K562 (cell line): ENCODE data around the gene SIPA1L2. TPM values are rescaled to one million over a fixed set of nuclear protein-coding genes. Genes with fewer than 3 reads are reported as not detected.

Experiments used
- ATAC-seq: fragments of 200-7000 bp; cut with Tn5 transposase; 3 replicates; pipeline ENCODE4 v1.9.1; 2020; ENCODE audit warnings: moderate library complexity
- BruUV-seq: library from RNA; stranded (reverse); fragments of 400-500 nt; replicated peaks from 2 replicates; lab custom pipeline; 2021; lab: Mats Ljungman, UMichigan
- CTCF ChIA-PET: fragments of 300-600 bp; formaldehyde crosslinking; extraction: SDS; loops from one replicate; lab custom pipeline; 2021; ENCODE audit warnings: low intra/inter-chr PET ratio; lab: Yijun Ruan, JAX
- POLR2A ChIA-PET: fragments of 300-600, 350-650 bp; sonication (Branson Sonifier 250); formaldehyde crosslinking; extraction: SDS; loops from one replicate; lab custom pipeline; 2021; ENCODE audit warnings: antibody characterized with exemption, inconsistent platforms; lab: Yijun Ruan, JAX
- DNase-seq, 4 experiments: peaks; one replicate each; pipeline versions ENCODE4 v3.0.0 to v3.0.0-alpha.2; 2011 to 2018; ENCODE audit warnings: low spot score in 3 of 4, mixed read lengths in 3 of 4; ENCODE audit errors: extremely low read depth in 1 of 4
- FAIRE-seq: peaks from 2 replicates; lab custom pipeline; 2011; peaks lifted over from hg19 to GRCh38; lab: Jason Lieb, UNC
- H2AFZ ChIP-seq: 2 replicates; pipeline ENCODE4 v1.6.0; 2011; ENCODE audit warnings: low read depth, low read length, control low read depth, inconsistent platforms
- H3K27ac ChIP-seq: fragments of 200-600 bp; 3 replicates; pipeline ENCODE4 v1.8.0; 2011; ENCODE audit warnings: low read depth, mild to moderate bottlenecking, control low read depth, inconsistent platforms, low read length, moderate library complexity, mixed read lengths; ENCODE audit errors: extremely low read depth
- H3K27me3 ChIP-seq, 2 experiments: fragments of 300-600 bp in 1 of 2; 2 replicates in 1 of 2; 3 replicates in 1 of 2; pipeline versions ENCODE4 v1.6.0 to v1.8.0; 2011; ENCODE audit warnings: inconsistent platforms in 2 of 2, low read length in 2 of 2, mild to moderate bottlenecking in 1 of 2, mixed read lengths in 1 of 2, moderate library complexity in 1 of 2; ENCODE audit not compliant: control insufficient read depth in 2 of 2, insufficient read depth in 2 of 2
- H3K36me3 ChIP-seq: fragments of 300-600 bp; 3 replicates; pipeline ENCODE4 v1.8.0; 2011; ENCODE audit warnings: mild to moderate bottlenecking, low read length, inconsistent platforms; ENCODE audit not compliant: control insufficient read depth, insufficient read depth
- H3K4me1 ChIP-seq, 2 experiments: fragments of 200-600 bp in 1 of 2; replicated peaks in 1 of 2; 2 replicates in 1 of 2; 3 replicates in 1 of 2; pipeline versions ENCODE4 v1.5.1 to v1.8.0; 2011; ENCODE audit warnings: inconsistent platforms in 2 of 2, low read length in 2 of 2, mild to moderate bottlenecking in 1 of 2, mixed read lengths in 1 of 2, moderate library complexity in 1 of 2; ENCODE audit not compliant: control insufficient read depth in 2 of 2, insufficient read depth in 2 of 2
- H3K4me2 ChIP-seq: 2 replicates; pipeline ENCODE4 v1.6.1; 2011; ENCODE audit warnings: low read length, control low read depth, inconsistent platforms, mixed read lengths; ENCODE audit not compliant: insufficient read depth
- H3K4me3 ChIP-seq: fragments of 200-600 bp; sonication (generic), shearing (Covaris generic); 2 replicates; pipeline ENCODE4 v1.5.1; 2016; ENCODE audit warnings: control low read depth, inconsistent platforms
- H3K79me2 ChIP-seq: fragments of 200-600 bp; 3 replicates; pipeline ENCODE4 v1.8.0; 2011; ENCODE audit warnings: low read length, inconsistent platforms; ENCODE audit not compliant: control insufficient read depth, insufficient read depth
- H3K9ac ChIP-seq, 2 experiments: 2 replicates each; pipeline versions ENCODE4 v1.6.0 to v1.6.1; 2011; ENCODE audit warnings: low read depth in 2 of 2, low read length in 2 of 2, control low read depth in 1 of 2, inconsistent platforms in 1 of 2, mild to moderate bottlenecking in 1 of 2, mixed read lengths in 1 of 2; ENCODE audit not compliant: insufficient read depth in 1 of 2
- H3K9me1 ChIP-seq: one replicate; pipeline ENCODE4 v1.6.0; 2011; ENCODE audit warnings: inconsistent platforms, mild to moderate bottlenecking, low read length, moderate library complexity; ENCODE audit not compliant: control insufficient read depth, insufficient read depth
- H3K9me3 ChIP-seq: replicated peaks from 2 replicates; pipeline ENCODE4 v1.5.1; 2011; ENCODE audit warnings: low read depth, low read length, inconsistent platforms; ENCODE audit not compliant: control insufficient read depth, insufficient read depth
- H4K20me1 ChIP-seq: replicated peaks from 2 replicates; pipeline ENCODE4 v1.6.1; 2011; ENCODE audit warnings: low read length, inconsistent platforms, mixed read lengths; ENCODE audit not compliant: control insufficient read depth, insufficient read depth
- ATF7 ChIP-seq: fragments of 450-650 bp; IDR thresholded peaks from 2 replicates; pipeline ENCODE4 v1.7.1; 2014; ENCODE audit warnings: mild to moderate bottlenecking, moderate library complexity
- CHD4 ChIP-seq: fragments of 200-600 bp; sonication (generic); IDR thresholded peaks from 3 replicates; pipeline ENCODE4 v1.6.1; 2012; ENCODE audit warnings: low read depth, mild to moderate bottlenecking, mixed read lengths, low read length, inconsistent platforms; ENCODE audit not compliant: insufficient read depth, insufficient replicate concordance, poor library complexity, severe bottlenecking
- GATAD2A ChIP-seq: fragments of 450-650 bp; IDR thresholded peaks from 2 replicates; pipeline ENCODE4 v1.6.1; 2017
- MYNN ChIP-seq, 2 experiments: sonication (generic); formaldehyde crosslinking in 1 of 2; IDR thresholded peaks; 2 replicates each; pipeline versions ENCODE4 v1.5.0 to v1.6.1; 2016 to 2020; ENCODE audit warnings: antibody characterized with exemption in 1 of 2, missing genetic modification reagents in 1 of 2
- POLR2H ChIP-seq: IDR thresholded peaks from 2 replicates; pipeline ENCODE4 v1.6.1; 2016; ENCODE audit warnings: missing genetic modification characterization, low read depth, mild to moderate bottlenecking, control low read depth, missing compliant biosample characterization, moderate library complexity
- TBL1XR1 ChIP-seq, 2 experiments: IDR thresholded peaks; 2 replicates each; pipeline ENCODE4 v1.6.1; 2012; ENCODE audit warnings: improper control_type of control experiment in 2 of 2, low read length in 2 of 2, mild to moderate bottlenecking in 1 of 2
- TCF7L2 ChIP-seq: fragments of 150-350 bp; IDR thresholded peaks from 2 replicates; pipeline ENCODE4 v1.6.1; 2016; ENCODE audit warnings: low read depth, mild to moderate bottlenecking, low read length, moderate library complexity
- TSHZ1 ChIP-seq: fragments of 250-450 bp; sonication (Bioruptor Pico); IDR thresholded peaks from 2 replicates; pipeline ENCODE4 v1.4.0; 2020; ENCODE audit warnings: mild to moderate bottlenecking, moderate library complexity
- ZBTB9 ChIP-seq: fragments of 450-650 bp; formaldehyde crosslinking; IDR thresholded peaks from 2 replicates; pipeline ENCODE4 v1.4.0; 2020; ENCODE audit warnings: mild to moderate bottlenecking, moderate library complexity
- ZNF143 ChIP-seq: sonication (generic); formaldehyde crosslinking; IDR thresholded peaks from 2 replicates; pipeline ENCODE4 v1.9.0; 2022; ENCODE audit warnings: mild to moderate bottlenecking, missing genetic modification reagents
- ZNF586 ChIP-seq: fragments of 450-650 bp; formaldehyde crosslinking; conservative IDR thresholded peaks from 2 replicates; pipeline ENCODE4 v1.4.0; 2020; ENCODE audit warnings: mild to moderate bottlenecking, moderate library complexity
- WGBS: fragments of 100-300 bp; shearing (Covaris generic); methylation state at CpG from one replicate; pipeline ENCODE4 v1.1.6; 2016; ENCODE audit warnings: low coverage, mixed read lengths; ENCODE audit not compliant: insufficient coverage; ENCODE audit errors: missing lambda C conversion rate; 5-methylcytosine and 5-hydroxymethylcytosine counted together
- in situ Hi-C: fragments of 300-500 bp; cut with MboI; formaldehyde crosslinking; loops from 4 replicates; pipeline ENCODE4 v1.15.0; 2018; ENCODE audit warnings: inconsistent platforms, mixed read lengths
- intact Hi-C: fragments of 100-400 bp; cut with micrococcal nuclease; formaldehyde crosslinking; loops from 2 replicates; pipeline ENCODE4 v1.14.2; 2022
- polyA plus RNA-seq, 8 experiments: library from polyadenylated mRNA; depleted of rRNA in 4 of 8; stranded (reverse) in 5 of 8; unstranded in 3 of 8; fragments of >200 nt; fragmentation: Nextera tagmentation in 2 of 8; fragmentation: Illumina TruSeq in 1 of 8; extraction: Ambion mirVana in 2 of 8; extraction: Trizol in 1 of 8; gene quantifications; 2 replicates each; pipeline versions ENCODE4 v1.2.1 to v1.2.3, GENCODE V29; 2011 to 2014; ENCODE audit warnings: inconsistent platforms in 1 of 8, missing spikeins in 1 of 8
- total RNA-seq, 7 experiments: library from RNA; depleted of rRNA in 6 of 7; stranded (reverse); fragments of >200 nt in 6 of 7; fragmentation: Illumina TruSeq in 2 of 7; extraction: Trizol in 2 of 7; gene quantifications; 2 replicates each; pipeline versions ENCODE4 v1.2.1 to v1.2.3, GENCODE V29; 2011 to 2021; ENCODE audit warnings: low replicate concordance in 1 of 7

Gene SIPA1L2
- total and polyA plus RNA-seq, 9 of the 15 experiments (the other 6 are each of a cell fraction or from before 2014, with no cell fraction given), result 0.04 to 0.22 (median 0.06) TPM; not detected in 5

- no peaks in the 10 kb centered on the region; a peak in 1 of 5 replicates for H3K4me1 ChIP-seq
- POLR2A ChIA-PET, result interaction anchor here (0.6 to 1.5 kb wide), 2 partner anchors 13 to 305 kb away, joined by 4 read pairs; no protein-coding TSS in a partner anchor
- in situ Hi-C loops, result no loop called here
- TF ChIP-seq MYNN (IDR thresholded peaks at IDR 0.05) (no peak), MYNN (CRISPR knock-in tag; IDR thresholded peaks at IDR 0.05) (no peak), TCF7L2 (no peak), TSHZ1 (CRISPR knock-in tag) (no peak), ZNF143 (CRISPR knock-in tag) (no peak), CHD4 (no peak), POLR2H (no peak), ZNF586 (CRISPR knock-in tag) (no peak), ATF7 (no peak), GATAD2A (no peak), TBL1XR1 (IDR thresholded peaks at IDR 0.05; ENCODE audit: low read length in 2 of 2) (no peak), ZBTB9 (CRISPR knock-in tag) (no peak)
These were observed 34.9 kb downstream of the SIPA1L2 start for GRCh38 chr1:232594768-232595698.

More at GRCh38 chr1:232594768-232595698, 34.9 kb downstream of the SIPA1L2 start:
- Histone ChIP-seq H3K4me3 (no peak overlapping the region), H3K79me2 (no peaks in the 10 kb centered on the region), H3K27me3 (no peaks in the 10 kb centered on the region; a peak in 1 of 5 replicates), H3K9me3 (no peaks in the 10 kb centered on the region), H2AFZ (no peak overlapping the region), H4K20me1 (no peaks in the 10 kb centered on the region), H3K9ac (no peak overlapping the region), H3K36me3 (no peaks in the 10 kb centered on the region), H3K9me1 (no peaks in the 10 kb centered on the region), H3K4me2 (no peak overlapping the region), H3K27ac (no peak overlapping the region)
- CTCF ChIA-PET, result interaction anchor here (0.5 kb wide), 1 partner anchor 24 kb away, joined by 3 read pairs; no protein-coding TSS in a partner anchor
- ATAC-seq, result no peak
- intact Hi-C loops, result no loop called here
- BruUV-seq, result no TSS peak
- no peak for FAIRE-seq
- DNase-seq, result no peak
- WGBS, result 3% methylated on average over 12 of the region's 12 CpGs
